SK-N-SH (cell line): ENCODE data around the gene ERMAP. TPM values are rescaled to one million over a fixed set of nuclear protein-coding genes. Genes with fewer than 3 reads are reported as not detected.

ENCODE experiments used
- CTCF ChIA-PET: fragments of 300-600, 350-600 bp; formaldehyde crosslinking; extraction: SDS; loops from one replicate; lab custom pipeline; 2021; lab: Yijun Ruan, JAX
- POLR2A ChIA-PET: fragments of 350-600 bp; sonication (Branson Sonifier 250); formaldehyde crosslinking; extraction: SDS; loops from one replicate; lab custom pipeline; 2020; ENCODE audit warnings: antibody characterized with exemption, inconsistent platforms; lab: Yijun Ruan, JAX
- DNase-seq: peaks from one replicate; pipeline ENCODE4 v3.0.0; 2012
- H2AFZ ChIP-seq: fragments of 200-600 bp; sonication (generic); 2 replicates; pipeline ENCODE4 v1.8.1; 2016; ENCODE audit warnings: antibody characterized with exemption, mild to moderate bottlenecking, low read depth
- H3F3A ChIP-seq: fragments of 200-600 bp; sonication (generic); replicated peaks from 2 replicates; pipeline ENCODE3; 2016; ENCODE audit warnings: antibody characterized with exemption, mild to moderate bottlenecking; ENCODE audit not compliant: insufficient read depth
- H3K27ac ChIP-seq, 2 experiments: fragments of 200-500 bp in 1 of 2; fragments of 200-600 bp in 1 of 2; sonication (Bioruptor generic) in 1 of 2; sonication (generic), shearing (Covaris generic) in 1 of 2; 2 replicates each; pipeline versions ENCODE4 v1.5.1 to v1.6.1; 2014 to 2016; ENCODE audit warnings: low read depth in 2 of 2, inconsistent platforms in 1 of 2, low read length in 1 of 2, mild to moderate bottlenecking in 1 of 2, mixed read lengths in 1 of 2
- H3K27me3 ChIP-seq: fragments of 200-600 bp; sonication (generic), shearing (Covaris generic); 2 replicates; pipeline ENCODE4 v1.6.1; 2016; ENCODE audit warnings: mixed run types; ENCODE audit not compliant: insufficient read depth
- H3K36me3 ChIP-seq, 2 experiments: fragments of 200-500 bp in 1 of 2; fragments of 200-600 bp in 1 of 2; sonication (Bioruptor generic) in 1 of 2; sonication (generic) in 1 of 2; replicated peaks in 1 of 2; 2 replicates each; pipeline versions ENCODE3 to v1.5.1; 2014 to 2016; ENCODE audit warnings: low read length in 1 of 2, mild to moderate bottlenecking in 1 of 2; ENCODE audit not compliant: insufficient read depth in 2 of 2, control insufficient read depth in 1 of 2
- H3K4me1 ChIP-seq, 2 experiments: fragments of 200-500 bp in 1 of 2; fragments of 200-600 bp in 1 of 2; sonication (Bioruptor generic) in 1 of 2; sonication (generic), shearing (Covaris generic) in 1 of 2; 2 replicates each; pipeline versions ENCODE4 v1.5.1 to v1.6.1; 2014 to 2016; ENCODE audit warnings: low read depth in 1 of 2, low read length in 1 of 2, mixed run types in 1 of 2; ENCODE audit not compliant: insufficient read depth in 2 of 2, control insufficient read depth in 1 of 2
- H3K4me2 ChIP-seq: fragments of 200-600 bp; sonication (generic), shearing (Covaris generic); 2 replicates; pipeline ENCODE4 v1.6.1; 2017; ENCODE audit warnings: mixed run types
- H3K4me3 ChIP-seq, 2 experiments: fragments of 200-500 bp in 1 of 2; fragments of 200-600 bp in 1 of 2; sonication (Bioruptor generic) in 1 of 2; sonication (generic), shearing (Covaris generic) in 1 of 2; 2 replicates each; pipeline versions ENCODE4 v1.5.1 to v1.8.1; 2014 to 2016; ENCODE audit warnings: low read depth in 2 of 2, inconsistent platforms in 1 of 2, low read length in 1 of 2, mild to moderate bottlenecking in 1 of 2, mixed read lengths in 1 of 2, moderate library complexity in 1 of 2
- H3K79me2 ChIP-seq: fragments of 200-600 bp; sonication (generic); 2 replicates; pipeline ENCODE4 v1.8.1; 2017; ENCODE audit warnings: mild to moderate bottlenecking; ENCODE audit not compliant: insufficient read depth
- H3K9ac ChIP-seq: fragments of 200-600 bp; sonication (generic); 2 replicates; pipeline ENCODE4 v1.6.1; 2017; ENCODE audit warnings: mixed run types
- H3K9me2 ChIP-seq: fragments of 200-600 bp; sonication (generic); 2 replicates; pipeline ENCODE4 v1.6.1; 2017; ENCODE audit warnings: mixed run types
- H3K9me3 ChIP-seq: fragments of 200-600 bp; sonication (generic); 2 replicates; pipeline ENCODE4 v1.6.1; 2017; ENCODE audit warnings: mixed run types, mild to moderate bottlenecking, moderate library complexity
- H4K20me1 ChIP-seq: fragments of 200-600 bp; sonication (generic); 2 replicates; pipeline ENCODE4 v1.6.1; 2017; ENCODE audit warnings: mild to moderate bottlenecking, mixed run types; ENCODE audit not compliant: insufficient read depth
- CHD2 ChIP-seq: fragments of 150-350 bp; IDR thresholded peaks from 2 replicates; pipeline ENCODE4 v1.6.1; 2018; ENCODE audit warnings: low read length; ENCODE audit not compliant: partially characterized antibody
- EZH2phosphoT487 ChIP-seq: fragments of 200-600 bp; sonication (generic); IDR thresholded peaks from 2 replicates; pipeline ENCODE4 v1.6.1; 2017; ENCODE audit warnings: low read depth, mixed run types, mild to moderate bottlenecking, antibody characterized with exemption, moderate library complexity, borderline replicate concordance
- FOSL2 ChIP-seq: IDR thresholded peaks from 2 replicates; pipeline ENCODE4 v1.4.0; 2012; ENCODE audit warnings: low read depth, mild to moderate bottlenecking, moderate library complexity, borderline replicate concordance
- FOXM1 ChIP-seq: IDR thresholded peaks from 2 replicates; pipeline ENCODE4 v1.4.0; 2012; ENCODE audit warnings: low read depth, mild to moderate bottlenecking
- GABPA ChIP-seq: IDR thresholded peaks from 2 replicates; pipeline ENCODE4 v1.4.0; 2012; ENCODE audit warnings: low read depth, mild to moderate bottlenecking
- JUND ChIP-seq: IDR thresholded peaks from 2 replicates; pipeline ENCODE4 v1.4.0; 2012
- POLR2AphosphoS5 ChIP-seq: IDR thresholded peaks from 2 replicates; pipeline ENCODE4 v1.6.1; 2012; ENCODE audit warnings: low read depth, low read length
- RAD21 ChIP-seq: IDR thresholded peaks from 2 replicates; pipeline ENCODE4 v1.6.1; 2012; ENCODE audit warnings: mild to moderate bottlenecking, low read length
- RFX5 ChIP-seq: IDR thresholded peaks from 2 replicates; pipeline ENCODE4 v1.6.1; 2012; ENCODE audit warnings: mild to moderate bottlenecking, improper control_type of control experiment, low read length
- TAF1 ChIP-seq: IDR thresholded peaks from 2 replicates; pipeline ENCODE4 v1.6.1; 2012; ENCODE audit warnings: low read depth, mild to moderate bottlenecking, low read length, moderate library complexity, borderline replicate concordance
- YY1 ChIP-seq: IDR thresholded peaks from 2 replicates; pipeline ENCODE4 v1.4.0; 2012; ENCODE audit warnings: low read depth, mild to moderate bottlenecking
- WGBS: methylation state at CpG from one replicate; pipeline ENCODE4 v1.1.6; 2017; ENCODE audit warnings: low lambda C conversion rate; 5-methylcytosine and 5-hydroxymethylcytosine counted together
- polyA plus RNA-seq, 3 experiments: library from polyadenylated mRNA; depleted of rRNA; stranded (reverse); fragments of >200 nt; gene quantifications; 2 replicates each; pipeline ENCODE4 v1.2.3, GENCODE V29; 2012
- TF ChIP-seq, protein P1 (sequence below): IDR thresholded peaks from 2 replicates; pipeline ENCODE4; 2012
- TF ChIP-seq, protein P2 (sequence below): IDR thresholded peaks from 2 replicates; pipeline ENCODE4 v1.6.1; 2012; ENCODE audit warnings: mild to moderate bottlenecking, low read depth, low read length, moderate library complexity
- TF ChIP-seq, protein P3 (sequence below): fragments of 150-350 bp; IDR thresholded peaks from 2 replicates; pipeline ENCODE4 v1.6.1; 2016; ENCODE audit warnings: mild to moderate bottlenecking, low read depth, low read length
- TF ChIP-seq, protein P4 (sequence below): IDR thresholded peaks from 2 replicates; pipeline ENCODE4 v1.4.0; 2012; ENCODE audit warnings: low read depth, borderline replicate concordance
- TF ChIP-seq, protein P5 (sequence below): IDR thresholded peaks from 2 replicates; pipeline ENCODE4 v1.4.0; 2012; ENCODE audit warnings: low read depth

The ERMAP gene
- polyA plus RNA-seq, 1 of the 3 experiments (the other 2 are of a cell fraction): 10.4 TPM

DNA sequence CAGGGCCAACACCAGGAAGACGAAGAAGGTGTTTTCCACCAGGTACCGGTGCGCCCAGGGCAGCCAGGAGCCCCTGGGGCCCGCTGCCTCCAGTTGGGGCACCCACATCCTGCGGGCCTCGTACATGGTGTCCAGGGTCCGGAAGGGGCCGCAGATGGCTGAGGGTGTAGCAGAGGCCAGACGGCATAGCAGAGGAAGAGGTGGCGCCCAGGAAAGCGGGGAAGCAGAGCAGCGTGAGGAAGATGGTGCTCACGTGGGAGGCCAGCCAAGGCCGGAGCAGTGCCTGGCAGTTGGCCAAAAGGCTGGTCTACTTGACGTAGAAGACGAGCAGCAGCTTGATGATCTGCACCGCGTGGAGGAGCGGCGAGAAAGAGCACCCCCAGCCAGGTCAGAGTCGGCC, 69.9 kb downstream of the ERMAP start (continued):
- TF ChIP-seq, protein P1, sequence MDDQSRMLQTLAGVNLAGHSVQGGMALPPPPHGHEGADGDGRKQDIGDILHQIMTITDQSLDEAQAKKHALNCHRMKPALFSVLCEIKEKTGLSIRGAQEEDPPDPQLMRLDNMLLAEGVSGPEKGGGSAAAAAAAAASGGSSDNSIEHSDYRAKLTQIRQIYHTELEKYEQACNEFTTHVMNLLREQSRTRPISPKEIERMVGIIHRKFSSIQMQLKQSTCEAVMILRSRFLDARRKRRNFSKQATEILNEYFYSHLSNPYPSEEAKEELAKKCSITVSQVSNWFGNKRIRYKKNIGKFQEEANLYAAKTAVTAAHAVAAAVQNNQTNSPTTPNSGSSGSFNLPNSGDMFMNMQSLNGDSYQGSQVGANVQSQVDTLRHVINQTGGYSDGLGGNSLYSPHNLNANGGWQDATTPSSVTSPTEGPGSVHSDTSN: no peak
- no peak for TF ChIP-seq CHD2
- TF ChIP-seq EZH2phosphoT487: no peak
- TF ChIP-seq JUND: no peak
- TF ChIP-seq FOXM1: no peak
- TF ChIP-seq, protein P2, sequence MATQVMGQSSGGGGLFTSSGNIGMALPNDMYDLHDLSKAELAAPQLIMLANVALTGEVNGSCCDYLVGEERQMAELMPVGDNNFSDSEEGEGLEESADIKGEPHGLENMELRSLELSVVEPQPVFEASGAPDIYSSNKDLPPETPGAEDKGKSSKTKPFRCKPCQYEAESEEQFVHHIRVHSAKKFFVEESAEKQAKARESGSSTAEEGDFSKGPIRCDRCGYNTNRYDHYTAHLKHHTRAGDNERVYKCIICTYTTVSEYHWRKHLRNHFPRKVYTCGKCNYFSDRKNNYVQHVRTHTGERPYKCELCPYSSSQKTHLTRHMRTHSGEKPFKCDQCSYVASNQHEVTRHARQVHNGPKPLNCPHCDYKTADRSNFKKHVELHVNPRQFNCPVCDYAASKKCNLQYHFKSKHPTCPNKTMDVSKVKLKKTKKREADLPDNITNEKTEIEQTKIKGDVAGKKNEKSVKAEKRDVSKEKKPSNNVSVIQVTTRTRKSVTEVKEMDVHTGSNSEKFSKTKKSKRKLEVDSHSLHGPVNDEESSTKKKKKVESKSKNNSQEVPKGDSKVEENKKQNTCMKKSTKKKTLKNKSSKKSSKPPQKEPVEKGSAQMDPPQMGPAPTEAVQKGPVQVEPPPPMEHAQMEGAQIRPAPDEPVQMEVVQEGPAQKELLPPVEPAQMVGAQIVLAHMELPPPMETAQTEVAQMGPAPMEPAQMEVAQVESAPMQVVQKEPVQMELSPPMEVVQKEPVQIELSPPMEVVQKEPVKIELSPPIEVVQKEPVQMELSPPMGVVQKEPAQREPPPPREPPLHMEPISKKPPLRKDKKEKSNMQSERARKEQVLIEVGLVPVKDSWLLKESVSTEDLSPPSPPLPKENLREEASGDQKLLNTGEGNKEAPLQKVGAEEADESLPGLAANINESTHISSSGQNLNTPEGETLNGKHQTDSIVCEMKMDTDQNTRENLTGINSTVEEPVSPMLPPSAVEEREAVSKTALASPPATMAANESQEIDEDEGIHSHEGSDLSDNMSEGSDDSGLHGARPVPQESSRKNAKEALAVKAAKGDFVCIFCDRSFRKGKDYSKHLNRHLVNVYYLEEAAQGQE: no peak

DNA sequence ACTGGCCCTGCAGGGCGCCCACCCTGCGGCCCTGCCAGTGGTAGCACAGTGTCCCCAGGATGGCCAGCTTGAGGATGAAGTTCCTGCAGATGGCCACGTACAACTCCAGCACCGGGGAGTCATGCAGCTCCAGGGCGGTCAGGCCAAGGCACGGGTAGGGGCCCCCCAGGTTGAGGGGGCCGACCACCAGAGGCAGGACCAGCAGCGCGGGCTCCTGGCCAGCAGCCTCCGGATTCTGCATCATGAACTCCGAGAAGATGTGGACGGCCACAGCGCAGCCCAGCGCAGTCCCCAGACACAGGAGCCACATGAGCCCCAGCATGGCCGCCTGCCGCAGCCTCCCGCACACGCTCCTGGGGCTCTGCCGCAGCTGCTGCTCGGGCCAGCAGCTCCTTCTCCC, 70.4 kb downstream of the ERMAP start:
- no peaks in the 10 kb centered on the region for H3K9me2 ChIP-seq
- CTCF ChIA-PET: no interaction called here
- H3F3A ChIP-seq: no peaks in the 10 kb centered on the region
- POLR2A ChIA-PET: no interaction called here
- no peak overlapping the region for H3K4me2 ChIP-seq
- H3K4me1 ChIP-seq: no peaks in the 10 kb centered on the region
- H3K9ac ChIP-seq: no peak overlapping the region
- TF ChIP-seq YY1 (no peak), TAF1 (no peak), GABPA (no peak), RAD21 (no peak), RFX5 (no peak), FOSL2 (no peak), POLR2AphosphoS5 (no peak)
- TF ChIP-seq, protein P3, sequence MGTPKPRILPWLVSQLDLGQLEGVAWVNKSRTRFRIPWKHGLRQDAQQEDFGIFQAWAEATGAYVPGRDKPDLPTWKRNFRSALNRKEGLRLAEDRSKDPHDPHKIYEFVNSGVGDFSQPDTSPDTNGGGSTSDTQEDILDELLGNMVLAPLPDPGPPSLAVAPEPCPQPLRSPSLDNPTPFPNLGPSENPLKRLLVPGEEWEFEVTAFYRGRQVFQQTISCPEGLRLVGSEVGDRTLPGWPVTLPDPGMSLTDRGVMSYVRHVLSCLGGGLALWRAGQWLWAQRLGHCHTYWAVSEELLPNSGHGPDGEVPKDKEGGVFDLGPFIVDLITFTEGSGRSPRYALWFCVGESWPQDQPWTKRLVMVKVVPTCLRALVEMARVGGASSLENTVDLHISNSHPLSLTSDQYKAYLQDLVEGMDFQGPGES: no peak
- TF ChIP-seq, protein P4, sequence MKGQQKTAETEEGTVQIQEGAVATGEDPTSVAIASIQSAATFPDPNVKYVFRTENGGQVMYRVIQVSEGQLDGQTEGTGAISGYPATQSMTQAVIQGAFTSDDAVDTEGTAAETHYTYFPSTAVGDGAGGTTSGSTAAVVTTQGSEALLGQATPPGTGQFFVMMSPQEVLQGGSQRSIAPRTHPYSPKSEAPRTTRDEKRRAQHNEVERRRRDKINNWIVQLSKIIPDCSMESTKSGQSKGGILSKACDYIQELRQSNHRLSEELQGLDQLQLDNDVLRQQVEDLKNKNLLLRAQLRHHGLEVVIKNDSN: no peak
- TF ChIP-seq, protein P5, sequence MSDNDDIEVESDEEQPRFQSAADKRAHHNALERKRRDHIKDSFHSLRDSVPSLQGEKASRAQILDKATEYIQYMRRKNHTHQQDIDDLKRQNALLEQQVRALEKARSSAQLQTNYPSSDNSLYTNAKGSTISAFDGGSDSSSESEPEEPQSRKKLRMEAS: no peak
- TF ChIP-seq, protein P2: no peak
- 92% methylated on average over 11 of the region's 20 CpGs for WGBS
- no peaks in the 10 kb centered on the region for H3K9me3 ChIP-seq
- peak; percentile 9 for DNase-seq
- no peak overlapping the region for H3K27ac ChIP-seq
- no peak overlapping the region for H3K4me3 ChIP-seq
- H3K79me2 ChIP-seq: no peaks in the 10 kb centered on the region
- no peak overlapping the region for H2AFZ ChIP-seq
- H3K36me3 ChIP-seq: no peaks in the 10 kb centered on the region
- no peaks in the 10 kb centered on the region; the same call in 1 of the 2 replicates for H3K27me3 ChIP-seq
- no peaks in the 10 kb centered on the region for H4K20me1 ChIP-seq
